CD14-positive monocyte (primary cell): ENCODE measurements around the gene PDE1A. TPM values are rescaled to one million over a fixed set of nuclear protein-coding genes. Genes with fewer than 3 reads are reported as not detected.

ENCODE experiments used
- DNase-seq, 3 donors: peaks; one replicate each; pipeline ENCODE4 v3.0.0-alpha.2; 2011 to 2022
- H2AFZ ChIP-seq: 2 replicates; pipeline ENCODE4 v1.6.0; 2012; ENCODE audit warnings: mild to moderate bottlenecking, low read depth, low read length, inconsistent platforms; ENCODE audit not compliant: insufficient read depth, poor library complexity, severe bottlenecking
- H3K27ac ChIP-seq, 2 donors: 1 replicate in 1 of 2; 2 replicates in 1 of 2; pipeline ENCODE4 v1.5.1; 2012 to 2013; ENCODE audit warnings: low read length in 2 of 2, control low read depth in 1 of 2, inconsistent platforms in 1 of 2, low read depth in 1 of 2, mild to moderate bottlenecking in 1 of 2
- H3K27me3 ChIP-seq, 2 donors: one replicate each; pipeline versions ENCODE4 v1.6.0 to v1.6.1; 2011 to 2013; ENCODE audit warnings: low read length in 2 of 2; ENCODE audit not compliant: control insufficient read depth in 2 of 2, insufficient read depth in 2 of 2
- H3K36me3 ChIP-seq, 2 donors: replicated peaks in 1 of 2; 1 replicate in 1 of 2; 2 replicates in 1 of 2; pipeline versions ENCODE4 v1.5.1 to v1.6.1; 2012 to 2013; ENCODE audit warnings: low read length in 2 of 2, control low read depth in 1 of 2, inconsistent platforms in 1 of 2, mild to moderate bottlenecking in 1 of 2; ENCODE audit not compliant: insufficient read depth in 2 of 2, control insufficient read depth in 1 of 2
- H3K4me1 ChIP-seq, 2 donors: 1 replicate in 1 of 2; 2 replicates in 1 of 2; pipeline versions ENCODE4 v1.5.1 to v1.6.1; 2012 to 2013; ENCODE audit warnings: low read length in 2 of 2, control low read depth in 1 of 2, inconsistent platforms in 1 of 2, mild to moderate bottlenecking in 1 of 2, moderate library complexity in 1 of 2; ENCODE audit not compliant: insufficient read depth in 2 of 2, control insufficient read depth in 1 of 2
- H3K4me2 ChIP-seq: replicated peaks from 2 replicates; pipeline ENCODE3; 2012; ENCODE audit warnings: low read length, moderate library complexity, mild to moderate bottlenecking; ENCODE audit not compliant: poor library complexity, severe bottlenecking; ENCODE audit errors: extremely low read depth
- H3K4me3 ChIP-seq, 3 experiments: fragments of 200-600 bp in 1 of 3; sonication (generic) in 1 of 3; replicated peaks in 1 of 3; 1 replicate in 2 of 3; 2 replicates in 1 of 3; pipeline ENCODE4 v1.5.1; 2011 to 2013; ENCODE audit warnings: low read length in 3 of 3, mild to moderate bottlenecking in 3 of 3, control low read depth in 2 of 3, low read depth in 2 of 3, inconsistent platforms in 1 of 3, moderate library complexity in 1 of 3
- H3K79me2 ChIP-seq: 2 replicates; pipeline ENCODE4 v1.6.0; 2012; ENCODE audit warnings: mild to moderate bottlenecking, control low read depth, inconsistent platforms, low read length, moderate library complexity; ENCODE audit not compliant: insufficient read depth
- H3K9ac ChIP-seq: 2 replicates; pipeline ENCODE4 v1.6.0; 2017; ENCODE audit warnings: low read length, mild to moderate bottlenecking; ENCODE audit not compliant: insufficient read depth, poor library complexity, severe bottlenecking
- H3K9me3 ChIP-seq, 2 donors: replicated peaks in 1 of 2; 1 replicate in 1 of 2; 2 replicates in 1 of 2; pipeline versions ENCODE4 v1.5.1 to v1.6.1; 2012 to 2013; ENCODE audit warnings: low read length in 2 of 2, control low read depth in 1 of 2; ENCODE audit not compliant: control insufficient read depth in 1 of 2, insufficient read depth in 1 of 2
- H4K20me1 ChIP-seq: 2 replicates; pipeline ENCODE4 v1.6.0; 2012; ENCODE audit warnings: mild to moderate bottlenecking, low read length, control low read depth, moderate library complexity; ENCODE audit not compliant: insufficient read depth
- H3K27ac Mint-ChIP-seq, 7 donors: one replicate each; pipeline ENCODE4 v1.8.0; 2020; ENCODE audit warnings: mild to moderate bottlenecking in 7 of 7, mixed read lengths in 7 of 7, moderate library complexity in 6 of 7, inconsistent platforms in 2 of 7
- H3K27me3 Mint-ChIP-seq, 3 donors: one replicate each; pipeline ENCODE4 v1.8.0; 2021 to 2022; ENCODE audit warnings: low read depth in 3 of 3, mild to moderate bottlenecking in 3 of 3, mixed read lengths in 3 of 3, moderate library complexity in 3 of 3, inconsistent platforms in 1 of 3
- H3K36me3 Mint-ChIP-seq, 2 donors: one replicate each; pipeline ENCODE4 v1.8.0; 2020; ENCODE audit warnings: mixed read lengths in 2 of 2, inconsistent platforms in 1 of 2, mild to moderate bottlenecking in 1 of 2
- H3K4me1 Mint-ChIP-seq: one replicate; pipeline ENCODE4 v1.8.0; 2020; ENCODE audit warnings: mild to moderate bottlenecking, mixed read lengths
- H3K4me3 Mint-ChIP-seq, 2 donors: one replicate each; pipeline ENCODE4 v1.8.0; 2020; ENCODE audit warnings: mild to moderate bottlenecking in 2 of 2, mixed read lengths in 2 of 2, moderate library complexity in 1 of 2
- H3K9me3 Mint-ChIP-seq, 7 donors: one replicate each; pipeline ENCODE4 v1.8.0; 2020 to 2022; ENCODE audit warnings: mixed read lengths in 7 of 7, mild to moderate bottlenecking in 6 of 7, moderate library complexity in 6 of 7, inconsistent platforms in 2 of 7
- WGBS: methylation state at CpG from one replicate; pipeline ENCODE4 v1.1.5; 2013; ENCODE audit warnings: missing lambda C conversion rate; ENCODE audit not compliant: insufficient coverage; 5-methylcytosine and 5-hydroxymethylcytosine counted together
- intact Hi-C, 2 donors: fragments of 100-400 bp; cut with micrococcal nuclease; formaldehyde crosslinking; loops; one replicate each; pipeline versions ENCODE4 v1.15.0 to v1.15.1; 2023
- polyA plus RNA-seq, 3 donors: library from polyadenylated mRNA; depleted of rRNA in 1 of 3; unstranded in 2 of 3; stranded (reverse) in 1 of 3; fragments of 300-500 nt in 2 of 3; fragments of >200 nt in 1 of 3; fragmentation: Illumina TruSeq in 2 of 3; gene quantifications; 1 replicate in 2 of 3; 2 replicates in 1 of 3; pipeline ENCODE4 v1.2.3, GENCODE V29; 2012 to 2021
- TF ChIP-seq, protein P1 (sequence below): fragments of 200-600 bp; IDR thresholded peaks from one replicate; pipeline ENCODE4 v1.8.0; 2022; ENCODE audit warnings: antibody characterized with exemption, mild to moderate bottlenecking

PDE1A gene
- polyA plus RNA-seq, 3 donors = not detected

DNA sequence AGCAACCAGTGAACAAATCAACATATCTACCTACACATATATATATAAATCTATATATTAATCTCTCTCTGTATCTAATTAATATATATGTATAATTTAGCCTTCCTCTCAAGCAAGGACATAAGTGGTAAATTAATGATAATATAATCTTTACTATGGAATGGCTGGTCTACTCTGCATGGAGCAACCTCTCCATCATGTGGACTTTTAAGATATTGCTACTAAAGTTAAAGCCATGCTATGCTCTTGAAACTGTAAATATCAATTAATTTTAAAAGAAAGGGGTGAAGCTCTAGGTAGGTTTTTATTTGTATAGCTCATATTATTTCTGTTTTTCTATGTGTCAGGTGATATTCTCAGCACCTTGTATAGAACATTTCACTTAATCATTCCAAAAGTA, 294.2 kb downstream of the PDE1A start:
- H3K36me3 ChIP-seq = no peaks in the 10 kb centered on the region

DNA sequence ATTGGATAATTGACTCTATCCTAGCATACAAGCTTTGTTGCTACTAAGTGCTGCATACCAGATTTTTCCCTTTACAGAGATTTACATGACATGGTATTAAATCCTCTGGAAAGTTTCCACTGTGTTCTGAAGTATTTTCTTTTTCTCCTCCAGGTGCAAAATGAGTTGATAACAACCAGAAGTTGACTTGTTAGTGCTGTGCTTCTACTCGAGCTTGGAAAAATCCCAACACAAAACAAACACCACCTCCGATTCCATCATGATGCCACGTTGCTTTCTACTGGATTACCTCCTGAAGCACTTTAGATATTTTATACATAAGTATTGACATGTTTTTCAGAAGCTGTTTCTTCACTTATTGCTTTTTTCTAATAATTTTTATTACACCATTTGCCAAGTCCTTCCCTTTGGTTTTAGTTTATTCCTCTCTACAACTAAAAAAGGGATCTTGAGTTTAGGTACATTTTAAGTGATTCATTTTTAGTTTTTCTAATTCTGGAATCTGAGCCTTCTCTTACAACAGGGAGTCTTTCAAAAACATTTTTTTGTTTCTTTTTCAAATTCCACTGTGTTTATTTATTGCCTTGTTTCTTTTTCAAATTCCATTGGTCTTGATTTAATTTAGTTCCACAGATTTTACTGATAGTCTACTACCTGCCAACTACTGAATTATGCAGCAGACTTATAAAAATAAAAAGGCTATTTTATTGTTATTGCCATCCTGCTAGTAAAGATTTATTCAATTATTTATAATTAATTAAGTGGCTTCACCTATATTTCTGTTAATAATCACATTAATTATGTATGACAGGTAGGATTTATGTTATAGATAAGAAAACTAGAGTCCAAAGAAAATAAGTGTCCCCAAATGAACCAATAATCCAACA, 297.8 kb downstream of the PDE1A start:
- no peaks in the 10 kb centered on the region for H3K27me3 ChIP-seq
- intact Hi-C loops = no loop called here
- no peak overlapping the region for H3K4me3 Mint-ChIP-seq
- no peak overlapping the region for H2AFZ ChIP-seq
- H3K4me1 ChIP-seq = no peaks in the 10 kb centered on the region
- H3K4me3 ChIP-seq = no peak overlapping the region
- no peaks in the 10 kb centered on the region for H3K9me3 Mint-ChIP-seq
- H3K4me2 ChIP-seq = no peak overlapping the region
- no CpG with 5 or more reads among the region's 3 CpGs for WGBS
- no peak for DNase-seq
- no peaks in the 10 kb centered on the region for H3K9me3 ChIP-seq
- H3K27ac Mint-ChIP-seq = no peak overlapping the region
- no peaks in the 10 kb centered on the region for H3K36me3 Mint-ChIP-seq
- H3K9ac ChIP-seq = no peak overlapping the region
- H3K4me1 Mint-ChIP-seq = peaks cover 2% of the 10 kb centered on the region
- H3K27me3 Mint-ChIP-seq = peaks cover 0 to 2% (median 0%) of the 10 kb centered on the region in 3 donors
- no peak overlapping the region for H3K27ac ChIP-seq
- TF ChIP-seq, protein P1, sequence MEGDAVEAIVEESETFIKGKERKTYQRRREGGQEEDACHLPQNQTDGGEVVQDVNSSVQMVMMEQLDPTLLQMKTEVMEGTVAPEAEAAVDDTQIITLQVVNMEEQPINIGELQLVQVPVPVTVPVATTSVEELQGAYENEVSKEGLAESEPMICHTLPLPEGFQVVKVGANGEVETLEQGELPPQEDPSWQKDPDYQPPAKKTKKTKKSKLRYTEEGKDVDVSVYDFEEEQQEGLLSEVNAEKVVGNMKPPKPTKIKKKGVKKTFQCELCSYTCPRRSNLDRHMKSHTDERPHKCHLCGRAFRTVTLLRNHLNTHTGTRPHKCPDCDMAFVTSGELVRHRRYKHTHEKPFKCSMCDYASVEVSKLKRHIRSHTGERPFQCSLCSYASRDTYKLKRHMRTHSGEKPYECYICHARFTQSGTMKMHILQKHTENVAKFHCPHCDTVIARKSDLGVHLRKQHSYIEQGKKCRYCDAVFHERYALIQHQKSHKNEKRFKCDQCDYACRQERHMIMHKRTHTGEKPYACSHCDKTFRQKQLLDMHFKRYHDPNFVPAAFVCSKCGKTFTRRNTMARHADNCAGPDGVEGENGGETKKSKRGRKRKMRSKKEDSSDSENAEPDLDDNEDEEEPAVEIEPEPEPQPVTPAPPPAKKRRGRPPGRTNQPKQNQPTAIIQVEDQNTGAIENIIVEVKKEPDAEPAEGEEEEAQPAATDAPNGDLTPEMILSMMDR = no peak
- H3K36me3 ChIP-seq = no peaks in the 10 kb centered on the region
- H4K20me1 ChIP-seq = no peaks in the 10 kb centered on the region
- no peaks in the 10 kb centered on the region for H3K79me2 ChIP-seq

More for the DNA sequence above, 294.2 kb downstream of the PDE1A start:
- no peak overlapping the region for H3K4me3 ChIP-seq
- no peaks in the 10 kb centered on the region for H3K27me3 ChIP-seq
- H3K9ac ChIP-seq = no peak overlapping the region
- no peaks in the 10 kb centered on the region for H3K9me3 Mint-ChIP-seq
- peaks cover 2% of the 10 kb centered on the region for H3K4me1 Mint-ChIP-seq
- no peak overlapping the region for H3K27ac ChIP-seq
- TF ChIP-seq, protein P1 = no peak
- peaks cover under 1 to 3% (median 3%) of the 10 kb centered on the region in 3 donors for H3K27me3 Mint-ChIP-seq
- H3K36me3 Mint-ChIP-seq = no peaks in the 10 kb centered on the region
- no peaks in the 10 kb centered on the region for H3K9me3 ChIP-seq
- no peak overlapping the region for H3K27ac Mint-ChIP-seq
- no peak overlapping the region for H3K4me2 ChIP-seq
- H4K20me1 ChIP-seq = no peaks in the 10 kb centered on the region
- intact Hi-C loops = no loop called here
- H3K4me1 ChIP-seq = no peaks in the 10 kb centered on the region
- H3K4me3 Mint-ChIP-seq = no peak overlapping the region
- no peaks in the 10 kb centered on the region for H3K79me2 ChIP-seq
- no peak overlapping the region for H2AFZ ChIP-seq
- DNase-seq = no peak
